Hematopoietic multipotent progenitor cell treated with erythropoietin and hydrocortisone succinate and interleukin-3 and kit ligand, for 17 days (in vitro differentiated cells): ENCODE results near the gene FRY.
A peak's percentile ranks its signal among the peaks of the same experiment; 100 is the strongest.

ENCODE experiments used
- DNase-seq: peaks from one replicate; pipeline ENCODE4 v3.0.0-alpha.2; 2015; ENCODE audit warnings: low spot score

The FRY gene

GRCh38 chr13:32311188-32311897 lies 279.8 kb downstream of the FRY start:
- no peak for DNase-seq

- peak; percentile 61 for DNase-seq
Measured at GRCh38 chr13:32314271-32315237, 283.0 kb downstream of the FRY start.

- DNase-seq: peak; percentile 86
Measured at GRCh38 chr13:32315238-32316027, 283.9 kb downstream of the FRY start, which contains the start of the genes BRCA2 and ZAR1L. TSS of gene BRCA2 (plus strand) at chr13:32315508. CDS start at chr13:32316461, 953 bp downstream. TSS of gene ZAR1L (minus strand) at chr13:32315363. CDS start at chr13:32311925, 3,438 bp downstream.

DNA sequence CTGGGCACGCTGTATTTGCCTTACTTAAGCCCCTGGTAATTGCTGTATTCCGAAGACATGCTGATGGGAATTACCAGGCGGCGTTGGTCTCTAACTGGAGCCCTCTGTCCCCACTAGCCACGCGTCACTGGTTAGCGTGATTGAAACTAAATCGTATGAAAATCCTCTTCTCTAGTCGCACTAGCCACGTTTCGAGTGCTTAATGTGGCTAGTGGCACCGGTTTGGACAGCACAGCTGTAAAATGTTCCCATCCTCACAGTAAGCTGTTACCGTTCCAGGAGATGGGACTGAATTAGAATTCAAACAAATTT lies 284.4 kb downstream of the FRY start:
- no peak for DNase-seq

- DNase-seq: no peak
Measured at GRCh38 chr13:32316501-32316900, 284.9 kb downstream of the FRY start.

- no peak for DNase-seq
Measured at GRCh38 chr13:32317716-32318465, 286.3 kb downstream of the FRY start.

DNA sequence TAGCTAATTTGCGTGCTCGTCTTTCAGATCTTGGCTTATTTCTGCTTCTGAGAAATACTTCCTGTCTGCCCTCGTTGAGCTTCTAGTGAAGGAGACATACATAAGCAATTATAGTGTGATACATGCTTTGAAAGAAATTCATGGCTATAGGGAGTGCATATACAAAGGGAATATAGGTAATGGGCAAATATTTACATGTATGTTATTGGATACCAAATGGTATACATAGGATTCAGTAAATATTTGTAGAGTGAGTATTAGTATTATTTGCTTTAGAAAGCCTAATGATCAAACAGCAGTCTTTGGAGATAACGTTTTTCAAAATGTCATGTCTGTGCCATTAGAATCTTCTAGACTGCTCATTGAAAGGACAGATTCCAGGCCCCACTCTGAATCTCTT lies 289.0 kb downstream of the FRY start:
- DNase-seq: no peak

- DNase-seq: no peak
Measured at GRCh38 chr13:32323912-32324311, 292.3 kb downstream of the FRY start.

DNA sequence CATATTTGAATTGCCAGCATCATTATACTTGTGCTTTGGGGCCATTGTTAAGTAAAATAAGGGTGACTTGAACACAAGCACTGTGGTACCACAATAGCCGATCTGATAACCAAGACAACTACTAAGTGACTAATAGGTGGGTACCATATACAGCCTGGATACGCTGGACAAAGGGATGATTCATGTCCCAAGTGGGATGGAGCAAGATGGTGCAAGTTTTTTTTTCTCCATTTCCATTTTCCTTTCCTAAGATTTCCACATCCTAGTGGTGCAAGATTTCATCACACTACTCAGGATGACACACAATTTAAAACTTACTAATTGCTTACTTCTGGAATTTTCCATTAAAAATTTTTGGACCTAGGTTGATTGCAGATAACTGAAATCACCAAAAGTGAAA lies 298.9 kb downstream of the FRY start:
- DNase-seq: no peak

- no peak for DNase-seq
Measured at GRCh38 chr13:32334671-32335070, 303.1 kb downstream of the FRY start.

- DNase-seq: no peak
Measured at GRCh38 chr13:32340914-32341313, 309.3 kb downstream of the FRY start.

DNA sequence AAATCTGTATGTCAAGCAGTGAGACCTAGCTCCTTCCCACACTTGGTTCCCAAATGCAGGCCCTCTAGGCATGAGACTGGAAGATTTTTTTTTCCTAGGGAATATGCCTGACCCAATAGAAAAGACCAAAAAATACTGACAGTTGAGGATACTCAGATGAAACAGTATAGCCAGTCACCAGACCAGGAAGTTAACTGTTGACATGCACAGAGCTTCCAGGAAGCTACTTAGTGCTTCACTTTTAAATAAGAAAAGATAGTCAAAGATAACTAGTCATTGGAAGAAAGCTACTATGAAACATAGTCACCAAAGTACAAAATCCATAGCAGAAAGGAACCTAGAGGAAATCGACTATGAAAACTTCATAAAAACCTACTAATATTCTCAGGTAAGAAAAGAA lies 316.1 kb downstream of the FRY start:
- DNase-seq: no peak
